Stomach (tissue), 4 donors: ENCODE results near the gene FOXD2.

Source experiments
- CTCF ChIP-seq, 7 experiments: fragments of 450-650 bp in 4 of 7; fragments of 200-600 bp in 3 of 7; sonication (generic) in 3 of 7; IDR thresholded peaks; one replicate each; pipeline ENCODE4 v1.5.1; 2016 to 2019; ENCODE audit warnings: antibody characterized with exemption in 7 of 7, control low read depth in 2 of 7, mild to moderate bottlenecking in 1 of 7
- EP300 ChIP-seq: sonication (generic); formaldehyde crosslinking; IDR thresholded peaks from one replicate; pipeline ENCODE4 v1.6.1; 2017; ENCODE audit warnings: antibody characterized with exemption
- POLR2A ChIP-seq, 4 donors: fragments of 450-650 bp; IDR thresholded peaks; one replicate each; pipeline ENCODE4 v1.6.1; 2016; ENCODE audit warnings: antibody characterized with exemption in 4 of 4, control low read depth in 2 of 4, mild to moderate bottlenecking in 1 of 4, moderate library complexity in 1 of 4
- POLR2AphosphoS5 ChIP-seq, 3 donors: sonication (generic); formaldehyde crosslinking; IDR thresholded peaks; one replicate each; pipeline ENCODE4 v1.6.1; 2016; ENCODE audit warnings: antibody characterized with exemption in 3 of 3

- TF ChIP-seq POLR2A (IDR thresholded peaks at IDR 0.05): no peak
- TF ChIP-seq CTCF (IDR thresholded peaks at IDR 0.05): no peak
- TF ChIP-seq POLR2AphosphoS5 (IDR thresholded peaks at IDR 0.05): no peak
- no peak for TF ChIP-seq EP300
These were observed 14.0 kb upstream of the FOXD2 start for GRCh38 chr1:47423872-47424271.
